GM08714 (cell line): ENCODE data around the gene MICAL2.
"Not testable (repeated sequence)": the region's sequence is repeated elsewhere in the genome, so short reads cannot be mapped to it uniquely, and the experiment has no call there.

Experiments used
- H3K4me3 ChIP-seq: fragments of 200-500 bp; sonication (Bioruptor generic); 2 replicates; pipeline ENCODE4 v1.5.1; 2014; ENCODE audit warnings: mild to moderate bottlenecking, low read length, inconsistent platforms
- ZNF274 ChIP-seq: IDR thresholded peaks from 2 replicates; pipeline ENCODE4 v1.6.1; 2012; ENCODE audit warnings: mild to moderate bottlenecking, low read depth, low read length

Gene MICAL2

DNA sequence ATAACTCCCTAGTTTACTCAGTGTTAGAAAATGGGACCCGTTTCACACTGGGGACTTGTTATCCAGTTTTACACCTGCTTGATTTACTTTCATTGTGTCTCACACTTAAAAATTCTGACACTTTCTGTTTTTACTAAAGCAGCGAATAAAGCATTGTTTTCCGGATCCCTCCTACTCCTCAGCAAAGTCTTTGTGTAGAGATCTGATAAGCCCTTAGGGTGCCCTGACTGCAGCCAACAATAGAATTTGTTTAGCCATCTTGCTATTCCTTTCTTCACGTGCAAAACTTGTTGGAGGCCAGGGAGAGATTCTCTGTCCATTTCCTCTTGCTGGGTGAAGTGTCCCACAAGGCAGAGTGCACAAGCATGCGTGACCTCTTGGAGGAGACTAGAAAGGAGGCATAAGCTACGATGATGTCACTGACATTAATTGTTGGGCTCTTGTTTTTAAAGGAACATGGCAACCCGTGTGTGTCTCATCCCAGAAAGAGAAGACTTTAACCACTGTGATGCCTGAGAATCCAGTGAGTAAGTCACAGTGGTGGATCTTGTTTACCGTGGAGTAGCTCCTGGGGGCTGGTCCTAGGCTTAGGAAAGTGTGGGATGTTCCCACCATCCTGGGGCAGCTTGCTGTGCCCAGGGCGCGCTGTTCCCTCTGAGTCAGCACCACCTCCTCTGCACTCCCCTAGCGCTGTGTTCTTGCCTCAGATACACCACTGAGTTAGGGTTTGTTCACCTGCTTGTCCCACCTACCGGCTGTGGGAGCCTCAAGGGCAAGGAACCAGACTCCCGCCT, 27.7 kb downstream of the MICAL2 start:
- no peak overlapping the region for H3K4me3 ChIP-seq
- TF ChIP-seq ZNF274, result no peak

DNA sequence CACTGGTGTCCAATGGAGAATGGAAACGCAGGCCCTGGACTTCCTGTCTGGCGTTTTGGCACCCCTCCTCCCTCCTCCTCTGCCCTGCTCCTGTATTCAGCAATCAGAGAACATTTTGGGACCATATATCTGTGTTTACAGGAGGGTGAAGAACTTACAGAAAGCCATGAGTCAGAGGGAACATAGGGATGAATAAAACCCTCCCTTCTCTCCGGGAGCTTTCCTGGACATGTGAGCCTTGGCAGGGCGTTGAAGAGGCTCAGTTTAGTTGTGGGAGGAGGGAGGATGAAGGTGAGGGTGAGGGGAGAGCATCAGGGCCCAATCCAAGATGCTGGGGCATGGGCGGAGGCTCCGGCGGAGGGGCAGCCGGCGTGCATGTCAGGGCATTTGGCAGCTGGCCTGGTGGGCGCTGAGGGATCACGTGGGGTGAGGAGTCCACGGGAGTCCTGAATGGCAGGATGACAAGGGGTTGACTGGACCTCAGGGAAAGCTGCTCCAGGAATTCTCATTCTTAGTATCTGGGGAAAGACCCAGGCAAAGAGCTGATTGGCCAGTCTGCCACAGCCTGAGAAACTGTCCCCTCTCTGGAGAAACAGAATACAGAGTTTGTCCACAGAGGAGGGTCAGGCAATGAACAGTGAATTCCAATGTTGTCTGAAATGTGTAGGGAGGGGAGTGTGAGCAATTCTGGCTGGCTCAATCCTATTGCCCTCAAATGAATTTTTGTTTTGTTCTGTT, 28.9 kb downstream of the MICAL2 start:
- H3K4me3 ChIP-seq, result no peak overlapping the region
- TF ChIP-seq ZNF274, result no peak

DNA sequence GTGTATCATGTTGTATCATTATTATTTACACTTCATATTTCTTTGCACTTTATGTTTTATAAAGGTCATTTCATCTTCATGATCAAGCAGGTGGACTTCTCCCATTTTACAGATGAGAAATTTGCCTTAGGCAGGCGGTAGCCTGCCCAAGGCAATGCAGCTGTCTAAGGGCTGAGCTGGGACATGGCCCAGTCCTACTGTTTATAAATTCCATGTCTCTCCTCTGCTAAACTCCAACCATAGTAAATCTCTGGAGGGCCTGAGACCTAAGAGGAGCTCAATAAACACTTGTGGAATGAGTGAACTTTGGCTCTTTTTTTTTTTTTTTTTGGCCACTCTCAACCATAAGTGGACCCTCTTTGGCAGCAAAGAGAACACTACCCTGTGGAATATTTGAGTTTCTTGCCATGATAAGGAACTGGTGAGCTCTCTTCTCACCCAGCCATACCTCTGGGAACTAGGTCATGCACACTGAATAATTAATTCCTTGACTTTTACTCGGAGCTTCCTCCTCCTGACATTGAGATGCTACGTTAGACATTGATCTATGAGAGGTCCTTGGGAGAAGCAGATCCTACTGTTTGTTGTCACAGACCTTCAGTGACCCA, 29.9 kb downstream of the MICAL2 start:
- no peak overlapping the region for H3K4me3 ChIP-seq
- no peak for TF ChIP-seq ZNF274

DNA sequence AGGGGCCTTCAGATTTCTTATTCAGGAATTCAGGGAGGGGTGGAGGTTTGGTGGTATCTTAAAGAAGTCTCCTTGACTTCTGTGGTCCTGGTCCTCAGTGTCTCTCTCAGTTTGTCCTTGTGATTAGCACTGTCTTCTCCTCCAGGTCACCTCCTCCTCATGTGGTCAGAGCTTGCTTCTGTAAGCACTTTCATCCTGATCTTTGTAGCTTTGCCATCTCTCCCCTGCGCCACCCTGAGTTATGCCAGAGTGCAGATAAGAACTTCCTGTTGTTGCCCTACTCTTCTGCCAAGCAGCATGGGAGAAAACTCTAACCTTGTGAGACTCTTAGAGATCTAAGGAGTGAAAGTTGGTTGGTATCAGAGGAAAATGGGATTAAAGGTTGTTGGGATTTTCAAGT, 30.9 kb downstream of the MICAL2 start:
- TF ChIP-seq ZNF274, result no peak
- H3K4me3 ChIP-seq, result no peak overlapping the region

GRCh38 chr11:12142176-12142575, 31.8 kb downstream of the MICAL2 start:
- TF ChIP-seq ZNF274, result no peak
- no peak overlapping the region for H3K4me3 ChIP-seq

GRCh38 chr11:12142909-12143308, 32.5 kb downstream of the MICAL2 start:
- TF ChIP-seq ZNF274, result no peak
- H3K4me3 ChIP-seq, result no peak overlapping the region

GRCh38 chr11:12143461-12144258, 33.3 kb downstream of the MICAL2 start:
- no peak overlapping the region for H3K4me3 ChIP-seq
- no peak for TF ChIP-seq ZNF274

DNA sequence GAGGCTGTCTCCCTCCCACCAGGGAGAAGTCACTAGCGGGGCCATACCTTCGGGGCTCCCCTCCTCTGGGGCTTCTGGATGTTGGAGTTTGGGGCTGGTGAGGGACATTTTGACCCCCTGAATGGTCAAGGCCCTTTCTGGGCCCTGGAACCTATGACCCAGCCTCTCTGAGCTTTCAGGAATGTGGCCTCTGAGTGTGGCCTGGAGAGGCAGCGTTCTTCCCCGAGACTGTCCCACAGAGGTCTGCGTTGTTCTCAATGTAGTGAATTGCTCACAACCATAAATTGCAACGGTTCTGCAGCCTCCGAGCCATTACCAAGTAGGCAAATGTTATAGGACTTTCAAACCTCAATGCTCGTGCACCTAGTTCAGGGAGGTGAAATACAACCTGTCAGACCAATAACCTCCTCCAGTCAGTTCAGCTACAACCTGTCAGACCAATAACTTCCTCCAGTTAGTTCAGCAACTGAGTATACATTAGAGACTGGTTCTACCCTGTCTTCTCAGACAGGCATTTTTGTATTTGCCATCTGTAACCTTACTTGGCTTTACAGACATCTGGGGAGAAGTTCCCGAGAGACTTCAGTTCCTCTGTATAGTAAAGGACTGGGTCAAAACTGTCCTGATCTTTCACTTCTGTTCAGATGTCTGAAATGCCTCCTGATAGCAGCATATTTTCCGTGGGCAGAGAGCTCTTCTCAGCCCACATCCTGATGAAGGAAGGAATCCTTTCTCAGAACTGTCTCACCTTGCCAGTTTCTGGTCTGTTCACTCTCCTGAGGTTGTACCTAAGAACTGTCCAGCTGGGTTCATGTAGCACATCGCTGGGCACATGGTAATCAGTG, 34.2 kb downstream of the MICAL2 start:
- TF ChIP-seq ZNF274, result no peak
- H3K4me3 ChIP-seq, result no peak overlapping the region

GRCh38 chr11:12146678-12147077, 36.3 kb downstream of the MICAL2 start:
- H3K4me3 ChIP-seq, result not testable (repeated sequence)

GRCh38 chr11:12147827-12148226, 37.4 kb downstream of the MICAL2 start:
- no peak overlapping the region for H3K4me3 ChIP-seq
- no peak for TF ChIP-seq ZNF274

- H3K4me3 ChIP-seq, result no peak overlapping the region
- TF ChIP-seq ZNF274, result no peak
Observed at GRCh38 chr11:12148466-12148865, 38.1 kb downstream of the MICAL2 start.

DNA sequence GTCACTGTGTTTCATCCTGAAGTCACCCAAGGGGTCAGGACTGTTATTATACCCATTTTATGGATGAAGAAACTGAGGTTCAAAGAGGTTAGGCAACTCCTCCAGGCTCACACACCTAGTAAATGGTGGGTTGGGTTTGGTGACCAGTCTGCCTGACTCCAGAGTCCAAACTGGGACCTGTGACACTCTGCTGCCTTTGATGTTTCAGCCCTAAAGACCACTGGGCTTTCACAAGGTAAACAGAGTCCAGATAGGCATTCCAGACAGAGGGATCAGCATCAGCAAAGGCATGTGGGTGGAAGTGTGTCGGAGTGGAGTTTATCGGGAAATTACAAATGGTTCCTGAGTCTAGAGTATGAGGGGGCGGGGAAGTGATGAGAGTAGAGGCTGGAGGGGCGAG, 38.5 kb downstream of the MICAL2 start:
- no peak overlapping the region for H3K4me3 ChIP-seq
- no peak for TF ChIP-seq ZNF274

GRCh38 chr11:12149672-12150225, 39.4 kb downstream of the MICAL2 start:
- TF ChIP-seq ZNF274, result no peak
- no peak overlapping the region for H3K4me3 ChIP-seq
